HG03025 (cell line): ENCODE results near the gene RBM19.
"Not testable (repeated sequence)": the region's sequence is repeated elsewhere in the genome, so short reads cannot be mapped to it uniquely, and the experiment has no call there.

Experiments used
- ATAC-seq: cut with Tn5 transposase; IDR thresholded peaks from one replicate; pipeline ENCODE4 v1.9.1; 2021; ENCODE audit warnings: mild to moderate bottlenecking, moderate library complexity; ENCODE audit not compliant: unreplicated experiment, low FRiP score

Gene RBM19

GRCh38 chr12:113908584-113909100, 57.5 kb downstream of the RBM19 start:
- ATAC-seq: no peak

- ATAC-seq: no peak
These were observed 58.5 kb downstream of the RBM19 start for GRCh38 chr12:113907446-113908180.

GRCh38 chr12:113906411-113907200, 59.5 kb downstream of the RBM19 start:
- ATAC-seq: no peak

GRCh38 chr12:113905829-113906228, 60.3 kb downstream of the RBM19 start:
- no peak for ATAC-seq

GRCh38 chr12:113903381-113903863, 62.7 kb downstream of the RBM19 start:
- ATAC-seq: no peak

GRCh38 chr12:113901319-113901718, 64.8 kb downstream of the RBM19 start:
- not testable (repeated sequence) for ATAC-seq

GRCh38 chr12:113900716-113901115, 65.4 kb downstream of the RBM19 start:
- ATAC-seq: no peak

GRCh38 chr12:113899561-113900471, 66.3 kb downstream of the RBM19 start:
- no peak for ATAC-seq

GRCh38 chr12:113899042-113899560, 67.0 kb downstream of the RBM19 start:
- no peak for ATAC-seq

GRCh38 chr12:113898466-113898865, 67.7 kb downstream of the RBM19 start:
- ATAC-seq: no peak

GRCh38 chr12:113897406-113897805, 68.7 kb downstream of the RBM19 start:
- ATAC-seq: no peak

- no peak for ATAC-seq
These were observed 69.3 kb downstream of the RBM19 start for GRCh38 chr12:113896841-113897240.

- no peak for ATAC-seq
These were observed 69.9 kb downstream of the RBM19 start for GRCh38 chr12:113896194-113896593.

- no peak for ATAC-seq
These were observed 70.9 kb downstream of the RBM19 start for GRCh38 chr12:113895176-113895575.

GRCh38 chr12:113894697-113895096, 71.4 kb downstream of the RBM19 start:
- no peak for ATAC-seq

GRCh38 chr12:113893221-113893620, 72.9 kb downstream of the RBM19 start:
- ATAC-seq: no peak

- ATAC-seq: no peak
These were observed 73.6 kb downstream of the RBM19 start for GRCh38 chr12:113892556-113892955.

GRCh38 chr12:113891739-113892520, 74.2 kb downstream of the RBM19 start:
- ATAC-seq: no peak

- no peak for ATAC-seq
These were observed 74.9 kb downstream of the RBM19 start for GRCh38 chr12:113891167-113891692.
